RWPE2 (cell line): ENCODE results near the gene EEA1.

Source experiments
- ATAC-seq: fragments of 200-7000 bp; cut with Tn5 transposase; 3 replicates; pipeline ENCODE4 v1.9.1; 2021; ENCODE audit warnings: low read depth
- DNase-seq: peaks from one replicate; pipeline ENCODE4 v3.0.0-alpha.2; 2020; ENCODE audit warnings: low spot score
- H3K27ac ChIP-seq: fragments of 450-650 bp; 2 replicates; pipeline ENCODE4 v1.5.1; 2017; ENCODE audit warnings: mild to moderate bottlenecking; ENCODE audit not compliant: poor library complexity, severe bottlenecking
- H3K27me3 ChIP-seq: fragments of 250-450 bp; sonication (Bioruptor Pico); 2 replicates; pipeline ENCODE4 v1.5.1; 2021; ENCODE audit warnings: mild to moderate bottlenecking, moderate library complexity; ENCODE audit not compliant: insufficient read depth, poor library complexity, severe bottlenecking
- H3K36me3 ChIP-seq: fragments of 250-450 bp; sonication (Bioruptor Pico); 2 replicates; pipeline ENCODE4 v1.5.1; 2020; ENCODE audit warnings: low read depth, mild to moderate bottlenecking, moderate library complexity
- H3K4me1 ChIP-seq: fragments of 250-450 bp; sonication (Bioruptor Pico); 2 replicates; pipeline ENCODE4 v1.5.1; 2021; ENCODE audit warnings: mild to moderate bottlenecking, moderate library complexity; ENCODE audit not compliant: insufficient read depth, poor library complexity, severe bottlenecking
- H3K4me3 ChIP-seq: fragments of 250-450 bp; sonication (Bioruptor Pico); 2 replicates; pipeline ENCODE4 v1.5.1; 2021; ENCODE audit warnings: mild to moderate bottlenecking, moderate library complexity; ENCODE audit not compliant: severe bottlenecking
- H3K9me3 ChIP-seq: fragments of 250-450 bp; sonication (Bioruptor Pico); 2 replicates; pipeline ENCODE4 v1.5.1; 2021; ENCODE audit warnings: mild to moderate bottlenecking, moderate library complexity; ENCODE audit not compliant: severe bottlenecking
- CTCF ChIP-seq: fragments of 450-650 bp; IDR thresholded peaks from one replicate; pipeline ENCODE4 v1.5.1; 2017; ENCODE audit warnings: mild to moderate bottlenecking, moderate library complexity; ENCODE audit not compliant: poor library complexity, severe bottlenecking

EEA1 gene

DNA sequence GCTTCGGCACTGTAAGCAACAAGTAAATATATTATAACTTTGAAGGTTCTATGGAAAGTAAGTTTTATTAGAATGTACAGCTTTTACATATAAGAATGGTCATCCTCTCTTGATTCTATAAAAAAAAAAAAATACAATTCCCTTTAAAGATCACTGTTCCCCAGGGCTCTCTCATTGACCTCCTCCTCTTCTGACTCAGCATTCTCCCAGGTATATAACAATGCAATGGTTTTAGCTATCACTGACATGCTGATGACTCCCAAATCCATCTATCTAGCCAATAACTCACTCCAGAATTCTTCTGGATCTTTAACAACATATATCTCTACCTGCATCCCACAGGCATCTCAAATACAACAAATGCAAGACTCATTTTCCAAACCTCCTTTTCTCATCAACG is 62.7 kb downstream of the EEA1 start:
- Histone ChIP-seq H3K4me3 (no peak overlapping the region), H3K9me3 (no peaks in the 10 kb centered on the region), H3K4me1 (no peaks in the 10 kb centered on the region), H3K27ac (no peak overlapping the region), H3K27me3 (no peaks in the 10 kb centered on the region), H3K36me3 (peaks cover 22% of the 10 kb centered on the region)
- no peak for ATAC-seq
- TF ChIP-seq CTCF, result no peak
- DNase-seq, result no peak

DNA sequence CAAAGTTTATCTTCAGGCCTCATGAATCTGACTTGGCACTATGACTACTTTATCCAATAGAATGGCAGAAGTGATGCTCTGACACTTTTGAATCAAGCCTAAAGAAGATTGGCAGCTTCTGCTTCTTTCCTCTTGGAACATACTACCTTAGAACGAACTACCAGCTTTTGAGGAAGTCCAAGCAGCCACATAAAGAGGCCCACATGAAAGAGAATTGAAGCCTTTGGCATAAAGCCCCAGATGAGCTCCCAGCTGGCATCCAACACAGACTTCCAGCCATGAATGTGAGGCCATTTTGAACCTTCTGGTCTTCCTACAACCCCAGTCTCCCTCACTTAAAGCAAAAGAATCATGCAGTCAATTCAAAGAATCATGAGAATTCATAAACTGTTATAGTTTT is 65.8 kb downstream of the EEA1 start:
- H3K27me3 ChIP-seq, result no peaks in the 10 kb centered on the region
- no peak overlapping the region for H3K27ac ChIP-seq
- no peaks in the 10 kb centered on the region for H3K4me1 ChIP-seq
- H3K36me3 ChIP-seq, result peaks cover 27% of the 10 kb centered on the region
- no peaks in the 10 kb centered on the region for H3K9me3 ChIP-seq
- ATAC-seq (no peak), DNase-seq (no peak)
- H3K4me3 ChIP-seq, result no peak overlapping the region
- no peak for TF ChIP-seq CTCF

GRCh38 chr12:92861381-92861780 is 67.7 kb downstream of the EEA1 start:
- no peaks in the 10 kb centered on the region for H3K9me3 ChIP-seq
- TF ChIP-seq CTCF, result no peak
- DNase-seq (no peak), ATAC-seq (no peak)
- H3K36me3 ChIP-seq, result peaks cover 38% of the 10 kb centered on the region
- H3K4me1 ChIP-seq, result no peaks in the 10 kb centered on the region
- no peak overlapping the region for H3K27ac ChIP-seq
- H3K27me3 ChIP-seq, result no peaks in the 10 kb centered on the region
- H3K4me3 ChIP-seq, result no peak overlapping the region

DNA sequence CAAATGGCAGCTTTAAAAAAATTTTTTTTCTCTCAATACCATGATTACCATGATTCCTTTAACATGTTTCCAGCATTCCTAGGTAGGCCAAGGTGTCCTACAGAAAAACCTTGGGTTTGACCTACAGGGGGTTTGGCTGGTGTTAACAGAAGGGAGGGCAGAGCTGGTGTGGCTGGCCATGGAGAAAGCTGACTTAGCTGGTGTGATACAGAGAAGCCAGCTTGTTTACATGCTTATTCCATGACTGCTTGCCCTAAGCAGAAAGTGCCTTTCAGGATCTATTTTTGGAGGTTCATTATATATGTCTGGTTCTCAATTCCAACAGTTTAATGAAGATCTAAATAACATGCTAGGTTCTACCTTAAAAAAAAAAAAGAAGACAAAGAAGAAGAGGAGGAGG is 68.6 kb downstream of the EEA1 start:
- no peak for TF ChIP-seq CTCF
- no peak overlapping the region for H3K27ac ChIP-seq
- no peaks in the 10 kb centered on the region for H3K9me3 ChIP-seq
- H3K4me3 ChIP-seq, result no peak overlapping the region
- no peaks in the 10 kb centered on the region for H3K27me3 ChIP-seq
- no peaks in the 10 kb centered on the region for H3K4me1 ChIP-seq
- DNase-seq (no peak), ATAC-seq (no peak)
- H3K36me3 ChIP-seq, result peaks cover 46% of the 10 kb centered on the region

- ATAC-seq, result no peak
- Histone ChIP-seq H3K4me3 (no peak overlapping the region), H3K36me3 (peaks cover 48% of the 10 kb centered on the region), H3K9me3 (no peaks in the 10 kb centered on the region), H3K27me3 (no peaks in the 10 kb centered on the region), H3K27ac (no peak overlapping the region), H3K4me1 (no peaks in the 10 kb centered on the region)
- no peak for DNase-seq
- TF ChIP-seq CTCF, result no peak
These were observed 69.3 kb downstream of the EEA1 start for GRCh38 chr12:92859650-92860386.
